Stimulated activated naive CD8-positive, alpha-beta T cell treated with anti-CD3 and anti-CD28 coated beads, Interleukin-15, amount 100 ng/mL, for 72 hours (primary cell): ENCODE measurements around the gene ZNG1C.
"Not testable (repeated sequence)": the region's sequence is repeated elsewhere in the genome, so short reads cannot be mapped to it uniquely, and the experiment has no call there.

Source experiments
- ATAC-seq: fragments of 150-1000 bp; cut with Tn5 transposase; 2 replicates; pipeline ENCODE4 v1.10.0; 2021; ENCODE audit warnings: mild to moderate bottlenecking, moderate library complexity
- DNase-seq, 2 donors: peaks; one replicate each; pipeline ENCODE4 v3.0.0; 2021 to 2022
- H3K27ac Mint-ChIP-seq, 2 donors: one replicate each; pipeline ENCODE4 v1.8.0; 2022; ENCODE audit warnings: mild to moderate bottlenecking in 2 of 2, mixed read lengths in 2 of 2, moderate library complexity in 2 of 2
- H3K27me3 Mint-ChIP-seq: one replicate; pipeline ENCODE4 v1.8.0; 2022; ENCODE audit warnings: mixed read lengths
- H3K4me1 Mint-ChIP-seq: one replicate; pipeline ENCODE4 v1.8.0; 2022; ENCODE audit warnings: mild to moderate bottlenecking, mixed read lengths
- H3K4me3 Mint-ChIP-seq, 2 donors: one replicate each; pipeline ENCODE4 v1.8.0; 2022; ENCODE audit warnings: mild to moderate bottlenecking in 2 of 2, mixed read lengths in 2 of 2, moderate library complexity in 1 of 2
- H3K9me3 Mint-ChIP-seq, 2 donors: one replicate each; pipeline ENCODE4 v1.8.0; 2022; ENCODE audit warnings: mixed read lengths in 2 of 2

ZNG1C gene

GRCh38 chr9:68241683-68242082 lies at the start of gene ZNG1C:
Gene ZNG1C (plus strand): TSS chr9:68241983. CDS start chr9:68242032, 49 bp downstream.
- not testable (repeated sequence) for ATAC-seq, H3K4me3 Mint-ChIP-seq, H3K9me3 Mint-ChIP-seq, H3K27ac Mint-ChIP-seq, H3K4me1 Mint-ChIP-seq, H3K27me3 Mint-ChIP-seq, DNase-seq

- not testable (repeated sequence) for H3K27ac Mint-ChIP-seq, H3K9me3 Mint-ChIP-seq, H3K27me3 Mint-ChIP-seq
Measured at GRCh38 chr9:68242437-68242836, 654 bp downstream of the ZNG1C start.

GRCh38 chr9:68281041-68281440 lies 39.3 kb downstream of the ZNG1C start:
- DNase-seq, H3K27ac Mint-ChIP-seq: not testable (repeated sequence)

More at GRCh38 chr9:68242437-68242836, 654 bp downstream of the ZNG1C start:
- not testable (repeated sequence) for ATAC-seq, DNase-seq, H3K4me1 Mint-ChIP-seq, H3K4me3 Mint-ChIP-seq

GRCh38 chr9:68302567-68302966 lies 60.8 kb downstream of the ZNG1C start, which contains the start of gene FOXD4L3:
Gene FOXD4L3 (plus strand): TSS chr9:68302867. CDS start chr9:68302952, 85 bp downstream.
- not testable (repeated sequence) for H3K4me1 Mint-ChIP-seq, H3K9me3 Mint-ChIP-seq, DNase-seq, H3K4me3 Mint-ChIP-seq, H3K27me3 Mint-ChIP-seq, ATAC-seq, H3K27ac Mint-ChIP-seq

More at GRCh38 chr9:68281041-68281440, 39.3 kb downstream of the ZNG1C start:
- H3K9me3 Mint-ChIP-seq, H3K27me3 Mint-ChIP-seq, ATAC-seq, H3K4me1 Mint-ChIP-seq, H3K4me3 Mint-ChIP-seq: not testable (repeated sequence)

- H3K27me3 Mint-ChIP-seq, H3K4me1 Mint-ChIP-seq, H3K4me3 Mint-ChIP-seq, DNase-seq, H3K9me3 Mint-ChIP-seq, ATAC-seq, H3K27ac Mint-ChIP-seq: not testable (repeated sequence)
Measured at GRCh38 chr9:68303771-68304170, 62.0 kb downstream of the ZNG1C start.

GRCh38 chr9:68304212-68304611 lies 62.4 kb downstream of the ZNG1C start:
- H3K27me3 Mint-ChIP-seq, H3K9me3 Mint-ChIP-seq, H3K27ac Mint-ChIP-seq, H3K4me3 Mint-ChIP-seq, H3K4me1 Mint-ChIP-seq, ATAC-seq, DNase-seq: not testable (repeated sequence)

DNA sequence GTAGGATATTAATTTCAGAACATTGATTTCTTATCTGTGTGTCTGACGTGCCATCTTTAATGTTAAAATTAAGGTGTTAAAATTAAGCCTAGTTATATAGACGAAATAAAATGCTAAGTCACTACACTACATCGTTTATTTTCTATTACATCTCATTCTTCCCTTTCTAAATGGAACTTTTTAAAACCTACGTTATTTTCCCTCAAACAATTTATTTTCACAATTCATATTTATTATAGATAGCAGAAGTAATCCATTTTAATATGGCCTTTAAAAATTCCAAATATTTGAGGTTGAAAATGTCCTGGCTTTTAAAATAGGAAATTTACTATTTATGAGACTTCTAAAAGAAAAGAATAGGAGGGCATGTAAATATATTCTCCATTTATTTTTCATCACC lies 63.0 kb downstream of the ZNG1C start:
- not testable (repeated sequence) for H3K4me1 Mint-ChIP-seq, H3K4me3 Mint-ChIP-seq, ATAC-seq, H3K27ac Mint-ChIP-seq, H3K9me3 Mint-ChIP-seq, H3K27me3 Mint-ChIP-seq, DNase-seq

- not testable (repeated sequence) for DNase-seq, H3K27ac Mint-ChIP-seq, H3K4me1 Mint-ChIP-seq, ATAC-seq, H3K27me3 Mint-ChIP-seq, H3K4me3 Mint-ChIP-seq, H3K9me3 Mint-ChIP-seq
Measured at GRCh38 chr9:68305680-68306285, 64.0 kb downstream of the ZNG1C start.

DNA sequence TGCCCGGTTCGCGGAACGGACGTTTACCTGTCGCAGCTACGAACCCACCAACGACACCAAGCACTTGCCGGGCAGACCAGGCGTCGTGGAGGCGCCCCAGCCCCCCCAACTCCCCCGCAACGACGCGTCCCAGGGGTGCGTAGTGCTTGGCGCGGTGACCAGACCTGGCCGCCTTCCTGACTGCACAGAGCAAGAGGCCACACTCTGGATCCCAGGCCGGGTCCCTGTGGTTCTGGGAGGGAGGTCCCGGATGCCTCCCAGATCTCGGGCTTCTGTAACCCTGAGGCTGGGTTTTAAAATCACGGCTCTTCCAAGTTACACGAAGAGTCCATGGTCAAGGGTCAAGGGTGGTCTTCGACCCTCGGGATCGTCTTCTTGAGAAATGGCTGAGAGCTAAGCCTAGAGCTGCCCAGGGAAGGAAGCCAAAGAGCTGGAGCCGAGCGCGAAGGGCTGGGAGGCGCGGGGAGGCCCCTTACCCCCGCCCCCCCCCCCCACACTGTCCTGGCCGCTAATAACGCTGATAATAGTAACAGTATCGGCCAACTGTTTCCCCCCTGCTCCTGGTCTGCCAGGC lies 64.7 kb downstream of the ZNG1C start:
- H3K27me3 Mint-ChIP-seq, ATAC-seq, H3K27ac Mint-ChIP-seq, H3K4me3 Mint-ChIP-seq, H3K4me1 Mint-ChIP-seq, H3K9me3 Mint-ChIP-seq, DNase-seq: not testable (repeated sequence)

GRCh38 chr9:68307127-68307526 lies 65.3 kb downstream of the ZNG1C start:
- not testable (repeated sequence) for DNase-seq, H3K27me3 Mint-ChIP-seq, H3K9me3 Mint-ChIP-seq, H3K27ac Mint-ChIP-seq, H3K4me1 Mint-ChIP-seq, H3K4me3 Mint-ChIP-seq
- ATAC-seq, result peak; percentile 53

GRCh38 chr9:68307654-68308053 lies 65.9 kb downstream of the ZNG1C start:
- H3K27ac Mint-ChIP-seq, H3K27me3 Mint-ChIP-seq, H3K9me3 Mint-ChIP-seq, H3K4me3 Mint-ChIP-seq, DNase-seq, H3K4me1 Mint-ChIP-seq: not testable (repeated sequence)
- peak; percentile 19 for ATAC-seq

DNA sequence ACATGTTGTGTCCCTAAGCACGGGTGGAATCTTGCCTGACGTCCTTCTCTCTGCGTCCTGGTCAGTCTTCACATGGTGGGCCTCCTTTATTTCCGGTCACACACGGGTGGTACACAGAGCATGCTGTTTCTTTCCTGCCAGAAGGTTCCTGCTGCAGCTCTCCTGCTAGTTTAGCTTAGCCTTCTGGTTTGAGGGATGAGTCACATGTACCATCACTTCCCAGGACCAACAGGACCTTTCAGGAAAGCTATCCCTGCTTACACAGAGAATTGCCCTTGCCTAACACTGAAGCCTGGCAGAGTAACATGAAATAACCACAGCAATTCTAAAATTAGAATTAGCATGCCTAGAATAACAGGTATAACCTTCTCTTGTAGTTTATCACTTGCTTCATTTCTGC lies 69.4 kb downstream of the ZNG1C start:
- DNase-seq, H3K9me3 Mint-ChIP-seq, H3K4me1 Mint-ChIP-seq, H3K27me3 Mint-ChIP-seq, H3K4me3 Mint-ChIP-seq, ATAC-seq, H3K27ac Mint-ChIP-seq: not testable (repeated sequence)

DNA sequence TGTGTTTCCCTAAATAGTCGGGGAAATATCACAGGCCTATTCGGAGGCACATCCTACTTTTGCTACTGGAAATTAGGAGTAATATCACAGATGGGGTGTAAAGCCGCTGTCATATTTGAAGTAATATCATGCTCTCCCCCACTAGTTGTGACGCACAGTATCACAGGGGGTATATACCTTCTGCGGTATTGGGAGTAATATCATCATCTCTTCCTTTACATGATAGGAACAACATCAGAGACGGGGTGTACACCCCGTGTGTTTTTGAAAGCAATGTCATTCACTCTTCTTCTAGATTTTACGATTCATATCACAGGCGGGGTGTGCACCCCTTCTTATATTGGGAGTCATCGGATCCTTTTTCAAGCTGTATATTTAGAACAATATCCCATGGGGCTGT lies 76.4 kb downstream of the ZNG1C start:
- not testable (repeated sequence) for H3K9me3 Mint-ChIP-seq, H3K27ac Mint-ChIP-seq, H3K4me3 Mint-ChIP-seq, DNase-seq, H3K27me3 Mint-ChIP-seq, H3K4me1 Mint-ChIP-seq
- peak; percentile 44 for ATAC-seq

- H3K4me1 Mint-ChIP-seq, H3K27ac Mint-ChIP-seq, H3K27me3 Mint-ChIP-seq, H3K9me3 Mint-ChIP-seq, DNase-seq, H3K4me3 Mint-ChIP-seq: not testable (repeated sequence)
- ATAC-seq, result peak; percentile 33
Measured at GRCh38 chr9:68323749-68324148, 82.0 kb downstream of the ZNG1C start.

DNA sequence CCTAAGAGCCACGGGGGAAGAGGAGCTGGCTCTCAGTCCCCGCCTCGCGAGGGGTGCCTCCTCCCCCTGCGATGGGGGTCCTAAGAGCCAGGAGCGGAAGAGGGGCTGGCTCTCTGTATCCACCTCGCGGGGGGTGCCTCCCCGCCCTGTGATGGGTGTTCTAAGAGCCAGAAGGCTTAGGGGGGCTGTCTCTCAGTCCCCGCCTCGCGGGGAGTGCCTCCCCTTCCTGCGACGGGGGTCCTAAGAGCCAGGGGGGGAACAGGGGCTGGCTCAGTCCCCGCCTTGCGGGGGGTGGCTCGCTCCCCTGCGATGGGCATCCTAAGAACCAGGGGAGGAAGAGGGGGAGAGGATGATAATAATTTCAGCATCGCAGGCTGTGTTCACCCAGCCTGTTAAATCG lies 82.7 kb downstream of the ZNG1C start:
- not testable (repeated sequence) for H3K9me3 Mint-ChIP-seq, H3K27me3 Mint-ChIP-seq, H3K27ac Mint-ChIP-seq, H3K4me1 Mint-ChIP-seq, H3K4me3 Mint-ChIP-seq, DNase-seq
- peak; percentile 43 for ATAC-seq

GRCh38 chr9:68329106-68329505 lies 87.3 kb downstream of the ZNG1C start:
- not testable (repeated sequence) for H3K9me3 Mint-ChIP-seq, H3K27me3 Mint-ChIP-seq

More at GRCh38 chr9:68329106-68329505, 87.3 kb downstream of the ZNG1C start:
- H3K4me1 Mint-ChIP-seq, H3K4me3 Mint-ChIP-seq, ATAC-seq, H3K27ac Mint-ChIP-seq, DNase-seq: not testable (repeated sequence)
